ENCODE measurements around the gene SGCA.

SGCA gene

GRCh38 chr17:50166518-50167181, 845 bp downstream of the SGCA start:
- FAIRE-seq (no peak), DNase-seq (ENCODE audit: low spot score) (no peak)

GRCh38 chr17:50167371-50167770, 1.6 kb downstream of the SGCA start:
- no peak for FAIRE-seq

GRCh38 chr17:50168319-50168718, 2.5 kb downstream of the SGCA start:
- FAIRE-seq, result no peak

More at GRCh38 chr17:50167371-50167770, 1.6 kb downstream of the SGCA start:
- no peak for DNase-seq (ENCODE audit: low spot score)

GRCh38 chr17:50169121-50169764, 3.4 kb downstream of the SGCA start:
- no peak for FAIRE-seq
- peak; percentile 53 for DNase-seq (ENCODE audit: low spot score)

More at GRCh38 chr17:50168319-50168718, 2.5 kb downstream of the SGCA start:
- no peak for DNase-seq (ENCODE audit: low spot score)

GRCh38 chr17:50169881-50170459, 4.2 kb downstream of the SGCA start:
- FAIRE-seq (no peak), DNase-seq (ENCODE audit: low spot score) (no peak)

GRCh38 chr17:50170662-50171370, 5.0 kb downstream of the SGCA start:
- peak; percentile 58 for DNase-seq (ENCODE audit: low spot score)

GRCh38 chr17:50171371-50172071, 5.7 kb downstream of the SGCA start:
- DNase-seq (ENCODE audit: low spot score) (no peak), FAIRE-seq (no peak)

More at GRCh38 chr17:50170662-50171370, 5.0 kb downstream of the SGCA start:
- FAIRE-seq, result peak; percentile 53

GRCh38 chr17:50172130-50172529, 6.3 kb downstream of the SGCA start:
- DNase-seq (ENCODE audit: low spot score), result no peak
- FAIRE-seq, result no peak

- DNase-seq (ENCODE audit: low spot score) (no peak), FAIRE-seq (no peak)
Measured at GRCh38 chr17:50172936-50173334, 7.1 kb downstream of the SGCA start.

- DNase-seq (ENCODE audit: low spot score) (no peak), FAIRE-seq (no peak)
Measured at GRCh38 chr17:50173335-50173941, 7.6 kb downstream of the SGCA start.

- DNase-seq (ENCODE audit: low spot score), result no peak
- no peak for FAIRE-seq
Measured at GRCh38 chr17:50174444-50174843, 8.6 kb downstream of the SGCA start.

- FAIRE-seq (no peak), DNase-seq (ENCODE audit: low spot score) (no peak)
Measured at GRCh38 chr17:50175035-50175807, 9.4 kb downstream of the SGCA start.

GRCh38 chr17:50176559-50177357, 11.0 kb downstream of the SGCA start:
- DNase-seq (ENCODE audit: low spot score), result no peak
- no peak for FAIRE-seq

- DNase-seq (ENCODE audit: low spot score) (no peak), FAIRE-seq (no peak)
Measured at GRCh38 chr17:50177476-50177875, 11.7 kb downstream of the SGCA start.

GRCh38 chr17:50177983-50178834, 12.4 kb downstream of the SGCA start:
- FAIRE-seq, result peak; percentile 91
- peak; percentile 99 for DNase-seq (ENCODE audit: low spot score)

GRCh38 chr17:50180111-50180510, 14.3 kb downstream of the SGCA start:
- no peak for DNase-seq (ENCODE audit: low spot score)
- FAIRE-seq, result no peak

GRCh38 chr17:50180620-50181019, 14.8 kb downstream of the SGCA start:
- no peak for DNase-seq (ENCODE audit: low spot score)
- FAIRE-seq, result no peak

- DNase-seq (ENCODE audit: low spot score), result no peak
- FAIRE-seq, result no peak
Measured at GRCh38 chr17:50181144-50181543, 15.3 kb downstream of the SGCA start.

Measured in RCC 7860 (cell line).